ENCODE measurements around the gene FHL3.
A peak's percentile ranks its signal among the peaks of the same experiment; 100 is the strongest.
"Not testable (repeated sequence)": the region's sequence is repeated elsewhere in the genome, so short reads cannot be mapped to it uniquely, and the experiment has no call there.

Gene FHL3

GRCh38 chr1:37964106-37964505, 41.2 kb downstream of the FHL3 start:
- not testable (repeated sequence) for H2BK15ac ChIP-seq (replicated peaks; ENCODE audit: low read depth); H3K27me3 ChIP-seq (ENCODE audit: insufficient read depth, low read length, poor library complexity); H3K4me1 ChIP-seq (ENCODE audit: control insufficient read depth, low read depth, low read length); H3K9ac ChIP-seq (ENCODE audit: low read length); H3K4ac ChIP-seq (ENCODE audit: low read depth, low read length); H3K79me2 ChIP-seq (ENCODE audit: control insufficient read depth, insufficient read depth, low read length); H2AK5ac ChIP-seq (ENCODE audit: low read length); H4K8ac ChIP-seq (ENCODE audit: low read depth, low read length); H3K18ac ChIP-seq (ENCODE audit: low read length); H2BK5ac ChIP-seq (ENCODE audit: low read length); H3K56ac ChIP-seq (ENCODE audit: low read length); DNase-seq; H3K4me3 ChIP-seq (ENCODE audit: low read length); H3K23ac ChIP-seq (ENCODE audit: low read length); H4K5ac ChIP-seq (ENCODE audit: low read length); H2BK120ac ChIP-seq (ENCODE audit: low read depth, low read length); H3K4me2 ChIP-seq (ENCODE audit: low read length); H3K27ac ChIP-seq (ENCODE audit: low read depth, low read length); H3K79me1 ChIP-seq (ENCODE audit: low read length)
- peaks cover 17% of the 10 kb centered on the region for H3K36me3 ChIP-seq (ENCODE audit: control insufficient read depth, insufficient read depth, low read length)
- WGBS (ENCODE audit: extremely low coverage, insufficient coverage, low lambda C conversion rate): no CpG with 5 or more reads among the region's 12 CpGs

DNA sequence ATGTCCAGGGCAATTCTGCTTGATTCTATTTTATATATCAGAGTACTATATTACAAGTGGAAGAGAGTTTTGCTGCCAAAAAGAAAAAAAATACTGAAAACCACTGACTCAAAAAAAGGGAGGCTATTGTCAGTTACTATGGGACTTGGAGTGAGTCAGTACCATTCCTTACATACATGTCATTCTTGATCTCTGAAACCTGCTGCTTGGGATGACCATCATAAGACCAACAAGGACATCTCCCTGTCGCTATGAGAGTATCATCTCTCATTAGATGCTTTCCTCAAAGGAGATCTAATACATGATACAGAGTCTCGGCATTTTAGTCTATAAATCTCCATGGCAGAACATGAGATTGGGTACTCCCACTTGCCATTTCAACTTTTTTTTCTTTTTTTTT, 46.6 kb downstream of the FHL3 start:
- DNase-seq: peak; percentile 52
- peaks cover 6% of the 10 kb centered on the region for H3K36me3 ChIP-seq (ENCODE audit: control insufficient read depth, insufficient read depth, low read length)
- H3K27ac ChIP-seq (ENCODE audit: low read depth, low read length): no peak overlapping the region
- H3K79me2 ChIP-seq (ENCODE audit: control insufficient read depth, insufficient read depth, low read length): no peaks in the 10 kb centered on the region
- no peak overlapping the region for H2BK120ac ChIP-seq (ENCODE audit: low read depth, low read length)
- no peak overlapping the region for H3K23ac ChIP-seq (ENCODE audit: low read length)
- no peak overlapping the region for H3K4me3 ChIP-seq (ENCODE audit: low read length)
- no peak overlapping the region for H3K9ac ChIP-seq (ENCODE audit: low read length)
- WGBS (ENCODE audit: extremely low coverage, insufficient coverage, low lambda C conversion rate): no CpG with 5 or more reads among the region's 2 CpGs
- H2BK15ac ChIP-seq (replicated peaks; ENCODE audit: low read depth): no peak overlapping the region
- no peak overlapping the region for H3K4ac ChIP-seq (ENCODE audit: low read depth, low read length)
- no peak overlapping the region for H3K56ac ChIP-seq (ENCODE audit: low read length)
- H3K27me3 ChIP-seq (ENCODE audit: insufficient read depth, low read length, poor library complexity): no peaks in the 10 kb centered on the region
- H2BK5ac ChIP-seq (ENCODE audit: low read length): no peak overlapping the region
- no peak overlapping the region for H3K4me2 ChIP-seq (ENCODE audit: low read length)
- H3K18ac ChIP-seq (ENCODE audit: low read length): no peak overlapping the region
- no peak overlapping the region for H4K5ac ChIP-seq (ENCODE audit: low read length)
- no peaks in the 10 kb centered on the region for H3K4me1 ChIP-seq (ENCODE audit: control insufficient read depth, low read depth, low read length)
- H2AK5ac ChIP-seq (ENCODE audit: low read length): no peak overlapping the region
- no peak overlapping the region for H4K8ac ChIP-seq (ENCODE audit: low read depth, low read length)
- H3K79me1 ChIP-seq (ENCODE audit: low read length): no peaks in the 10 kb centered on the region

DNA sequence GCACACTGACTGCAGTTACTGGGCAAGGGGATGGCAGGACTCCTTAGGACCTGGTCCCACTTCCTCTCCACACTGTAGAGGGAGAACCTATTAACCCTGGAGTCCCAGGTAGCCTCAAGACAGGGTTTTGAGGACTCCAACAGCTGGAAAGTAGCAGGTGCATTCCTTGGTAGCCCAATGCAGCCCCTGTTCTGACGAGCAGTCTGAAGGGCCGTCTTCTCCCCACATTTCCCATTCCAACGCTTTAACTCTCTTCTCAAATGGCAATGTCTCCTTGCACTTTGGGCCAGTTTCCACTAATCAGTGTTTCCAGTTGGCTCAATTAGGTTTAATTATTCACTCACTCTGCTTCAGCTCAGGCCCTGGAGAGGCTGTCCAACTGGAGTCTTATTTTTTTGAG, 49.6 kb downstream of the FHL3 start:
- Histone ChIP-seq H3K27me3 (ENCODE audit: insufficient read depth, low read length, poor library complexity) (no peaks in the 10 kb centered on the region), H3K9ac (ENCODE audit: low read length) (no peak overlapping the region), H3K4me2 (ENCODE audit: low read length) (no peak overlapping the region), H2BK5ac (ENCODE audit: low read length) (no peak overlapping the region), H3K79me2 (ENCODE audit: control insufficient read depth, insufficient read depth, low read length) (no peaks in the 10 kb centered on the region), H3K4me3 (ENCODE audit: low read length) (no peak overlapping the region), H2BK15ac (replicated peaks; ENCODE audit: low read depth) (no peak overlapping the region), H2AK5ac (ENCODE audit: low read length) (no peak overlapping the region), H2BK120ac (ENCODE audit: low read depth, low read length) (no peak overlapping the region), H4K5ac (ENCODE audit: low read length) (no peak overlapping the region), H3K4me1 (ENCODE audit: control insufficient read depth, low read depth, low read length) (no peaks in the 10 kb centered on the region), H3K23ac (ENCODE audit: low read length) (no peak overlapping the region), H3K27ac (ENCODE audit: low read depth, low read length) (no peak overlapping the region), H3K4ac (ENCODE audit: low read depth, low read length) (no peak overlapping the region), H3K56ac (ENCODE audit: low read length) (no peak overlapping the region), H4K8ac (ENCODE audit: low read depth, low read length) (no peak overlapping the region), H3K79me1 (ENCODE audit: low read length) (no peaks in the 10 kb centered on the region), H3K36me3 (ENCODE audit: control insufficient read depth, insufficient read depth, low read length) (peaks cover 4% of the 10 kb centered on the region), H3K18ac (ENCODE audit: low read length) (no peak overlapping the region)
- DNase-seq: no peak
- no CpG with 5 or more reads among the region's 3 CpGs for WGBS (ENCODE audit: extremely low coverage, insufficient coverage, low lambda C conversion rate)

DNA sequence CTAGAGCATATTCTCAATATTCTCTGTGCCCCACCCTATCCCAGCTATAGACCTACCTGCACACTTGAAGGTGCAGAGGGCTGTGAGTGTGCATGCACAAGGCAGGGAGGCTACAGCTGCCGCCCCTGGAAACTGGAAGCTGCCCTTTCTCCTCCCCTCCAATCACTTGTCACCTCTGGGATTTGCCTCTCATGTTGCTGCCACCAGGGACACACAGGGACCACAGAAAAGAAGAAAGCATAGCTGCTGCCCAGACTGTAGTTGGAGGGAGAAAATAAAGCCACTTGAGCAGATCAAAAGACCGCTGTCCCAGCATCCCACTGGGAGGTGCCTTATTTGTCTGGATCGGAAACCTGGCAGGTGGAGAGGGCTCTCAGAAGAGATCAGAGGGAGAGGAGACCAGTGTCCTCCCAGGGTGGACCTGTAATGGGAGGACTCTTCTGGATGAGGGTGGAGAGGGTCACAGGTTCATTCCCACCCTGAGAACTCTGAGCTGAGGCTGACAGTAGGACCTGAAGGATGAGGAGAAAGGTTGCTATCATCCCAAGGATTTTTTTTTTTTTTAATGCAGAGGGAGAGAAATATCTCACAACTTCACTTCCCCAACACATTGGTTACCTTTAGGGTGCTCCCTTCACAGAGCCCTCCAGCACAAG, 50.9 kb downstream of the FHL3 start:
- Histone ChIP-seq H2BK120ac (ENCODE audit: low read depth, low read length) (no peak overlapping the region), H4K8ac (ENCODE audit: low read depth, low read length) (no peak overlapping the region), H3K79me1 (ENCODE audit: low read length) (no peaks in the 10 kb centered on the region), H3K9ac (ENCODE audit: low read length) (no peak overlapping the region), H4K5ac (ENCODE audit: low read length) (no peak overlapping the region), H3K36me3 (ENCODE audit: control insufficient read depth, insufficient read depth, low read length) (peaks cover 2% of the 10 kb centered on the region), H3K4ac (ENCODE audit: low read depth, low read length) (no peak overlapping the region), H3K4me1 (ENCODE audit: control insufficient read depth, low read depth, low read length) (no peaks in the 10 kb centered on the region), H2BK5ac (ENCODE audit: low read length) (no peak overlapping the region), H3K18ac (ENCODE audit: low read length) (no peak overlapping the region), H3K23ac (ENCODE audit: low read length) (no peak overlapping the region), H2BK15ac (replicated peaks; ENCODE audit: low read depth) (no peak overlapping the region), H3K27ac (ENCODE audit: low read depth, low read length) (no peak overlapping the region), H3K4me3 (ENCODE audit: low read length) (no peak overlapping the region), H3K79me2 (ENCODE audit: control insufficient read depth, insufficient read depth, low read length) (no peaks in the 10 kb centered on the region), H3K4me2 (ENCODE audit: low read length) (no peak overlapping the region), H3K27me3 (ENCODE audit: insufficient read depth, low read length, poor library complexity) (no peaks in the 10 kb centered on the region), H3K56ac (ENCODE audit: low read length) (no peak overlapping the region), H2AK5ac (ENCODE audit: low read length) (no peak overlapping the region)
- no CpG with 5 or more reads among the region's 3 CpGs for WGBS (ENCODE audit: extremely low coverage, insufficient coverage, low lambda C conversion rate)
- DNase-seq: peak; percentile 42

DNA sequence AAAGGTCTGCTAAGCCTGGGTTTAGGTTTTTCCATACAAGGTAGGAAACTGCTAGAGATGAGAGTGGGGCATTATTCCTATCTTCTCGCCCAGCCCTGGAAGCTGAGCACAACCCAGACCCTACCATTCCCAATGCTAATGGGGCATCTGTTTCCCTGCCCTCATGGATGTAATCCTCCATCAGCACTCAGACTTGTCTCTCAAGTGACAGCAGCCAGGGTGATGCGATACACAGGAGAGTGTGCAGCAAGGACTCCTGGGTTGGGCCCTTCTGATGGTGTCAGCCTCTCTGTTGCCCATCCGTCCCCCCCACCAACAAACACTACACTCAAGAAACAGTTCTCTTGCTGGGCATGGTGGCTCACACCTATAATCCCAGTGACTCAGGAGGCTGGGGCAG, 52.6 kb downstream of the FHL3 start:
- Histone ChIP-seq H2AK5ac (ENCODE audit: low read length) (no peak overlapping the region), H3K27me3 (ENCODE audit: insufficient read depth, low read length, poor library complexity) (no peaks in the 10 kb centered on the region), H3K36me3 (ENCODE audit: control insufficient read depth, insufficient read depth, low read length) (no peaks in the 10 kb centered on the region), H3K4ac (ENCODE audit: low read depth, low read length) (no peak overlapping the region), H2BK120ac (ENCODE audit: low read depth, low read length) (no peak overlapping the region), H3K56ac (ENCODE audit: low read length) (no peak overlapping the region), H3K18ac (ENCODE audit: low read length) (no peak overlapping the region), H4K5ac (ENCODE audit: low read length) (no peak overlapping the region), H3K9ac (ENCODE audit: low read length) (no peak overlapping the region), H2BK15ac (replicated peaks; ENCODE audit: low read depth) (no peak overlapping the region), H3K4me1 (ENCODE audit: control insufficient read depth, low read depth, low read length) (no peaks in the 10 kb centered on the region), H3K27ac (ENCODE audit: low read depth, low read length) (no peak overlapping the region), H2BK5ac (ENCODE audit: low read length) (no peak overlapping the region), H3K79me1 (ENCODE audit: low read length) (no peaks in the 10 kb centered on the region), H3K23ac (ENCODE audit: low read length) (no peak overlapping the region), H3K4me3 (ENCODE audit: low read length) (no peak overlapping the region), H4K8ac (ENCODE audit: low read depth, low read length) (no peak overlapping the region), H3K79me2 (ENCODE audit: control insufficient read depth, insufficient read depth, low read length) (no peaks in the 10 kb centered on the region), H3K4me2 (ENCODE audit: low read length) (no peak overlapping the region)
- no CpG with 5 or more reads among the region's 3 CpGs for WGBS (ENCODE audit: extremely low coverage, insufficient coverage, low lambda C conversion rate)
- DNase-seq: no peak
